DOHH2 (cell line): Measurements from ENCODE around the gene NKD1.

Experiments
- H3F3A ChIP-seq: fragments of 200-600 bp; sonication (generic), shearing (Covaris generic); 2 replicates; pipeline ENCODE4 v1.6.0; 2016; ENCODE audit warnings: antibody characterized with exemption, mild to moderate bottlenecking; ENCODE audit not compliant: control insufficient read depth, insufficient read depth
- H3K27ac ChIP-seq: fragments of 200-600 bp; sonication (generic); 2 replicates; pipeline ENCODE4 v1.5.1; 2014; ENCODE audit warnings: low read depth, mild to moderate bottlenecking, low read length, moderate library complexity
- H3K27me3 ChIP-seq: fragments of 200-600 bp; sonication (generic); 2 replicates; pipeline ENCODE4 v1.6.1; 2014; ENCODE audit warnings: mild to moderate bottlenecking, low read length, mixed read lengths; ENCODE audit not compliant: control insufficient read depth
- H3K36me3 ChIP-seq: fragments of 200-600 bp; sonication (generic); 2 replicates; pipeline ENCODE4 v1.6.1; 2014; ENCODE audit warnings: mild to moderate bottlenecking, low read length, moderate library complexity, mixed read lengths; ENCODE audit not compliant: control insufficient read depth
- H3K4me1 ChIP-seq: fragments of 200-600 bp; sonication (generic); 2 replicates; pipeline ENCODE4 v1.6.1; 2014; ENCODE audit warnings: mild to moderate bottlenecking, low read length, mixed read lengths; ENCODE audit not compliant: control insufficient read depth
- H3K4me2 ChIP-seq: fragments of 200-600 bp; sonication (generic); 2 replicates; pipeline ENCODE4 v1.6.0; 2014; ENCODE audit warnings: mild to moderate bottlenecking, low read length, moderate library complexity
- H3K4me3 ChIP-seq: fragments of 200-600 bp; sonication (generic); 2 replicates; pipeline ENCODE4 v1.5.1; 2014; ENCODE audit warnings: mild to moderate bottlenecking, low read length, mixed read lengths
- H3K79me2 ChIP-seq: fragments of 200-600 bp; sonication (generic); 2 replicates; pipeline ENCODE4 v1.6.1; 2014; ENCODE audit warnings: mild to moderate bottlenecking, low read length, mixed read lengths; ENCODE audit not compliant: control insufficient read depth
- H3K9me2 ChIP-seq: fragments of 200-600 bp; sonication (generic); replicated peaks from 2 replicates; pipeline ENCODE4 v1.6.1; 2014; ENCODE audit warnings: mild to moderate bottlenecking, low read length, mixed read lengths; ENCODE audit not compliant: control insufficient read depth
- H3K9me3 ChIP-seq: fragments of 200-600 bp; sonication (generic); 2 replicates; pipeline ENCODE4 v1.6.1; 2014; ENCODE audit warnings: antibody characterized with exemption, low read length, mixed read lengths; ENCODE audit not compliant: control insufficient read depth, insufficient read depth
- H4K20me1 ChIP-seq: fragments of 200-600 bp; sonication (generic); 2 replicates; pipeline ENCODE4 v1.6.0; 2014; ENCODE audit warnings: low read depth, mild to moderate bottlenecking, antibody characterized with exemption, low read length, moderate library complexity; ENCODE audit not compliant: control insufficient read depth, insufficient read depth
- EZH2phosphoT487 ChIP-seq: fragments of 200-600 bp; sonication (generic); IDR thresholded peaks from 2 replicates; pipeline ENCODE4 v1.6.1; 2017; ENCODE audit warnings: borderline replicate concordance, mild to moderate bottlenecking, antibody characterized with exemption, low read length, moderate library complexity, mixed read lengths
- TF ChIP-seq, protein P1 (sequence below): fragments of 200-600 bp; sonication (generic); IDR thresholded peaks from one replicate; pipeline ENCODE4 v1.5.1; 2014; ENCODE audit warnings: antibody characterized with exemption, mild to moderate bottlenecking, low read depth, low read length; ENCODE audit not compliant: poor library complexity, severe bottlenecking

NKD1 gene

GRCh38 chr16:50588276-50588675 lies 40.1 kb downstream of the NKD1 start:
- TF ChIP-seq, protein P1, sequence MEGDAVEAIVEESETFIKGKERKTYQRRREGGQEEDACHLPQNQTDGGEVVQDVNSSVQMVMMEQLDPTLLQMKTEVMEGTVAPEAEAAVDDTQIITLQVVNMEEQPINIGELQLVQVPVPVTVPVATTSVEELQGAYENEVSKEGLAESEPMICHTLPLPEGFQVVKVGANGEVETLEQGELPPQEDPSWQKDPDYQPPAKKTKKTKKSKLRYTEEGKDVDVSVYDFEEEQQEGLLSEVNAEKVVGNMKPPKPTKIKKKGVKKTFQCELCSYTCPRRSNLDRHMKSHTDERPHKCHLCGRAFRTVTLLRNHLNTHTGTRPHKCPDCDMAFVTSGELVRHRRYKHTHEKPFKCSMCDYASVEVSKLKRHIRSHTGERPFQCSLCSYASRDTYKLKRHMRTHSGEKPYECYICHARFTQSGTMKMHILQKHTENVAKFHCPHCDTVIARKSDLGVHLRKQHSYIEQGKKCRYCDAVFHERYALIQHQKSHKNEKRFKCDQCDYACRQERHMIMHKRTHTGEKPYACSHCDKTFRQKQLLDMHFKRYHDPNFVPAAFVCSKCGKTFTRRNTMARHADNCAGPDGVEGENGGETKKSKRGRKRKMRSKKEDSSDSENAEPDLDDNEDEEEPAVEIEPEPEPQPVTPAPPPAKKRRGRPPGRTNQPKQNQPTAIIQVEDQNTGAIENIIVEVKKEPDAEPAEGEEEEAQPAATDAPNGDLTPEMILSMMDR, result no peak
- TF ChIP-seq EZH2phosphoT487, result no peak
- H3K4me3 ChIP-seq, result no peak overlapping the region
- no peaks in the 10 kb centered on the region for H3K9me2 ChIP-seq
- no peaks in the 10 kb centered on the region for H3F3A ChIP-seq
- H3K79me2 ChIP-seq, result no peaks in the 10 kb centered on the region
- no peak overlapping the region for H3K4me2 ChIP-seq
- H3K27me3 ChIP-seq, result no peaks in the 10 kb centered on the region
- H3K4me1 ChIP-seq, result no peaks in the 10 kb centered on the region
- H4K20me1 ChIP-seq, result no peaks in the 10 kb centered on the region
- no peaks in the 10 kb centered on the region for H3K9me3 ChIP-seq
- H3K27ac ChIP-seq, result no peak overlapping the region
- no peaks in the 10 kb centered on the region for H3K36me3 ChIP-seq

DNA sequence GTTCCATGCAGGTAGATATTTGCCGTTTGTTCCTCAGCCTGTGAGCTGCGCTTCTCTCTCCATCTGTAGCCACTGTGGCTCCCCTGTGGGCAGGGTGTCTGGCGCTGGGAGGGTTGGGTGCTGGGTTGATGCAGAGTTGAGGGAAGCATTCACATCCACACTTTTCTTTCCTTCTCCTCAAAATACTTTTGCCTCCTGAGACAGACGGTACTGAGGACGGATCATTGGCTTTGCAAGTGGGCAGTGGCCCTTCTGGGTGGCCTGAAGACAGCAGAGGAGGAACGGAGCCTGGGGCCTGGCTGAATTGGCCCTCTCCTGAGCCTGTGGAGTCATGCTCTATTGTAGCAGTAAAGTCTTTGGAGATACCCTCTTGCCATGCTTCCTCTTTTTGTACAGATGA lies 43.0 kb downstream of the NKD1 start:
- H3K27ac ChIP-seq, result no peak overlapping the region
- no peaks in the 10 kb centered on the region for H3K9me3 ChIP-seq
- H3K4me1 ChIP-seq, result no peaks in the 10 kb centered on the region
- H3K4me2 ChIP-seq, result no peak overlapping the region
- no peaks in the 10 kb centered on the region for H4K20me1 ChIP-seq
- H3K79me2 ChIP-seq, result no peaks in the 10 kb centered on the region
- no peak overlapping the region for H3K4me3 ChIP-seq
- H3K36me3 ChIP-seq, result no peaks in the 10 kb centered on the region
- TF ChIP-seq EZH2phosphoT487, result no peak
- TF ChIP-seq, protein P1, result no peak
- no peaks in the 10 kb centered on the region for H3K9me2 ChIP-seq
- no peaks in the 10 kb centered on the region for H3F3A ChIP-seq
- no peaks in the 10 kb centered on the region for H3K27me3 ChIP-seq

DNA sequence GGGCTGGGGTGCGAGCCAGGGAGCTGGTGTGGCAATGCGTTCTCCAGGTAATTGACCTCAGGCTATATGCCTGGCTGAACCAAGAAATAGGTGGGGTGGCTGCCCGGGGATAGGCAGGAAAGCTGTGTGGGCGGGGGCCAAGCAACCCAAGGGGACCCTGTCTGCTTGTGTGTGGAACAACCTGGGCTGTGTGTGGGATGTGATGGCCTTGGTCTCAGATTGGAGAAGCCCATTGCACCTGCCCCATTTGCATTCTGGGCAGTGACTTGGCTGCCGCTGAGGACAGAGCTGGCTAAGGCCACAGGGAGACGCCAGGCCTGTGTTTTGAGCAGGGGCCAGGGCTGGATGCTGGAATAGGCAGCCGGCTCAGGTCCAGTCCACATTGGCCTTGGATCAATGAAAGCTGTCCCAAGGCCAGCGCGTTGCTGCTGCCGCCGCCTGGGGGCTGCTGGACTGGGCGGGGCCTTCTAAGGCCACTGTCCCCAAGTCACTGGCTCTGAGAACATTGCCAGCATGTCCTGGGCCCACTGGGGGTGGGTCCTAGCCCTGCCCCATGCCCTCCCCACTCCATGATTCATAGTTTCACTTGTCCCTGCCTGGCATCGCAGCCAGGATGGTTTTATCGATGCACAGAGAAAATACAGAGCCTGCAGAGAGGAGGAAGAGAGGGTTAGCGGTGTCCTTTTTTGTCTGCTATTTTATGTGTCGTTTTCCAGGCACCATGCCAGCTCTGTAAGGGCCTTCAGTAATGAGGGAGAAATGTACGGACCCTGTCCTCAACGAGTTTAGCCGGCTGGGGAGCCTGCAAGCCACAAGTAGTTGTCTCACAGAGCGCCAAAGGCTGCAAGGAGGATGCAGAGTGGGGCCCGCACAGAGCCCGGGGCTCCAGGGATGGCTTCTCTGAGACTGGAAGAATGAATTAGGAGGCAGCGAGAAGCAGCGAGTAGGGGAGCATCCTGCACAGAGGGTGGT lies 43.9 kb downstream of the NKD1 start:
- H3K27me3 ChIP-seq, result no peaks in the 10 kb centered on the region
- H3K9me3 ChIP-seq, result no peaks in the 10 kb centered on the region
- H3K4me1 ChIP-seq, result no peaks in the 10 kb centered on the region
- H3K4me3 ChIP-seq, result no peak overlapping the region
- H3K9me2 ChIP-seq, result no peaks in the 10 kb centered on the region
- TF ChIP-seq EZH2phosphoT487, result no peak
- TF ChIP-seq, protein P1, result no peak
- H3K36me3 ChIP-seq, result no peaks in the 10 kb centered on the region
- H3F3A ChIP-seq, result no peaks in the 10 kb centered on the region
- no peak overlapping the region for H3K4me2 ChIP-seq
- no peak overlapping the region for H3K27ac ChIP-seq
- H4K20me1 ChIP-seq, result no peaks in the 10 kb centered on the region
- no peaks in the 10 kb centered on the region for H3K79me2 ChIP-seq
